Left renal pelvis (tissue), 4 donors: ENCODE results near the gene MACROD2. TPM values are rescaled to one million over a fixed set of nuclear protein-coding genes. Genes with fewer than 3 reads are reported as not detected.

Experiments used
- DNase-seq, 4 donors: peaks; one replicate each; pipeline ENCODE4 v3.0.0-alpha.2; 2013; ENCODE audit warnings: low read depth in 4 of 4, low spot score in 3 of 4
- polyA plus RNA-seq, 4 donors: library from polyadenylated mRNA; unstranded; fragments of 120-200 nt; gene quantifications; one replicate each; pipeline ENCODE4 v1.2.1, GENCODE V29; 2013; ENCODE audit not compliant: insufficient read length in 4 of 4

The MACROD2 gene
- polyA plus RNA-seq, 4 donors: 7.0 to 17.8 (median 12.7) TPM

GRCh38 chr20:14826543-14827313, 831.4 kb downstream of the MACROD2 start:
- DNase-seq: no peak

GRCh38 chr20:14828459-14828858, 833.1 kb downstream of the MACROD2 start:
- DNase-seq: no peak

- no peak for DNase-seq
Measured at GRCh38 chr20:14829906-14830305, 834.6 kb downstream of the MACROD2 start.

- DNase-seq: no peak
Measured at GRCh38 chr20:14830466-14830865, 835.1 kb downstream of the MACROD2 start.

- no peak for DNase-seq
Measured at GRCh38 chr20:14830899-14831298, 835.6 kb downstream of the MACROD2 start.

- no peak for DNase-seq
Measured at GRCh38 chr20:14832630-14833029, 837.3 kb downstream of the MACROD2 start.

- DNase-seq: peak in 3 of 4 donors; percentile 35 to 56 (median 46)
Measured at GRCh38 chr20:14838663-14839628, 843.6 kb downstream of the MACROD2 start.

- no peak for DNase-seq
Measured at GRCh38 chr20:14845199-14846160, 850.2 kb downstream of the MACROD2 start.

GRCh38 chr20:14848806-14849205, 853.5 kb downstream of the MACROD2 start:
- no peak for DNase-seq

GRCh38 chr20:14853079-14853478, 857.8 kb downstream of the MACROD2 start:
- DNase-seq: no peak

- DNase-seq: no peak
Measured at GRCh38 chr20:14855171-14855570, 859.9 kb downstream of the MACROD2 start.

GRCh38 chr20:14859627-14860026, 864.3 kb downstream of the MACROD2 start:
- DNase-seq: no peak

- DNase-seq: peak in 2 of 4 donors; percentile 18 to 25
Measured at GRCh38 chr20:14860410-14860814, 865.1 kb downstream of the MACROD2 start.

GRCh38 chr20:14861028-14861699, 865.8 kb downstream of the MACROD2 start:
- no peak for DNase-seq

- DNase-seq: no peak
Measured at GRCh38 chr20:14865169-14865568, 869.9 kb downstream of the MACROD2 start.

- no peak for DNase-seq
Measured at GRCh38 chr20:14865731-14866130, 870.4 kb downstream of the MACROD2 start.

- no peak for DNase-seq
Measured at GRCh38 chr20:14866841-14867514, 871.7 kb downstream of the MACROD2 start.

GRCh38 chr20:14877301-14878028, 882.1 kb downstream of the MACROD2 start:
- no peak for DNase-seq

- DNase-seq: no peak
Measured at GRCh38 chr20:14878676-14879019, 883.3 kb downstream of the MACROD2 start.
